Heart left ventricle (tissue), 13 donors: Measurements from ENCODE around the gene SEMA3F.

Experiments
- POLR2A ChIP-seq, 2 donors: fragments of 450-650 bp; IDR thresholded peaks; one replicate each; pipeline ENCODE4 v1.6.1; 2017; ENCODE audit warnings: antibody characterized with exemption in 2 of 2, mild to moderate bottlenecking in 2 of 2, moderate library complexity in 2 of 2
- TF ChIP-seq, protein P1 (sequence below), 12 donors: fragments of 200-600 bp; sonication (generic) in 4 of 12; IDR thresholded peaks; one replicate each; pipeline versions ENCODE4 v1.5.0 to v1.8.0; 2018 to 2022; ENCODE audit warnings: antibody characterized with exemption in 12 of 12, mild to moderate bottlenecking in 5 of 12
- donor health status: ischemic (EF 13 %, LVEDD 7.1; RV severe dilation, severe dysfunction).
- donor health status: DM: no; HTN: yes; CAD: no.
- donor health status: DM: no; HTN: no; CAD: no.
- donor health status: ischemic (EF 25% LVEDD 6.9; RV normal size, moderate dysfunction).
- donor health status: ischemic (EF 25% LVEDD 5.7; RV mildly dilated, moderate dysfunction).
- donor health status: ischemic (EF 35%, LVEDD 5.7; RV mildly dilated, moderate dysfunction).
- donor health status: nonischemic (EF 11% LVEDD 7.7; RV severe dilation, severe dysfunction).
- donor health status: DM: yes; HTN: yes; CAD: no.
- donor health status: PGD.
- donor health status: ischemic (EF 29% LVEDD 5.4; RV normal size, mild dysfunction).
- donor health status: nonischemic (EF 23%, LVEDD 6.1; RV moderate dilation, normal function).

DNA sequence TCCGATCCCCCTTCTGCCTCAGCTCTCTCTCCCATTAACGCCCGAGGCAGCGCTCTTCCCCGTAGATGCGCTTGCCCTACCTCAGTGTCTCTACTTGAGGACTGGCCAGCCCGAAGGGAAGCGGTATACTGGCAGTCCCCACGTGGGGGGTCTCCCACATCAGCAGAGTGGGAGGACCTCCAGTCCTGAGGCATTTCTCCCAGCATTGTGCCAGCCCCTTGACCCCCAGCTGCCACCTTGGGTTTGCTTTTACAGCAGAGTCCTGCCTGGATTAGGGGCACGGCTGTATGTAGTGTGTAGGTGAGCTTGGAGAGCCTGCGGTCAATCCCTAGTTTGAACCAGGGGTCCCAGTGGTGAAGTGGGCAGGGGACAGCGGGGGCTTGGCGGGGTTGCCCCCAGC, 767 bp downstream of the SEMA3F start:
- TF ChIP-seq, protein P1, sequence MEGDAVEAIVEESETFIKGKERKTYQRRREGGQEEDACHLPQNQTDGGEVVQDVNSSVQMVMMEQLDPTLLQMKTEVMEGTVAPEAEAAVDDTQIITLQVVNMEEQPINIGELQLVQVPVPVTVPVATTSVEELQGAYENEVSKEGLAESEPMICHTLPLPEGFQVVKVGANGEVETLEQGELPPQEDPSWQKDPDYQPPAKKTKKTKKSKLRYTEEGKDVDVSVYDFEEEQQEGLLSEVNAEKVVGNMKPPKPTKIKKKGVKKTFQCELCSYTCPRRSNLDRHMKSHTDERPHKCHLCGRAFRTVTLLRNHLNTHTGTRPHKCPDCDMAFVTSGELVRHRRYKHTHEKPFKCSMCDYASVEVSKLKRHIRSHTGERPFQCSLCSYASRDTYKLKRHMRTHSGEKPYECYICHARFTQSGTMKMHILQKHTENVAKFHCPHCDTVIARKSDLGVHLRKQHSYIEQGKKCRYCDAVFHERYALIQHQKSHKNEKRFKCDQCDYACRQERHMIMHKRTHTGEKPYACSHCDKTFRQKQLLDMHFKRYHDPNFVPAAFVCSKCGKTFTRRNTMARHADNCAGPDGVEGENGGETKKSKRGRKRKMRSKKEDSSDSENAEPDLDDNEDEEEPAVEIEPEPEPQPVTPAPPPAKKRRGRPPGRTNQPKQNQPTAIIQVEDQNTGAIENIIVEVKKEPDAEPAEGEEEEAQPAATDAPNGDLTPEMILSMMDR (IDR thresholded peaks at IDR 0.05) = no peak
- TF ChIP-seq POLR2A (IDR thresholded peaks at IDR 0.05) = no peak
